Smooth muscle cell (in vitro differentiated cells): Measurements from ENCODE around the gene GNS. TPM values are rescaled to one million over a fixed set of nuclear protein-coding genes. Genes with fewer than 3 reads are reported as not detected.

ENCODE experiments used
- DNase-seq: peaks from one replicate; lab custom pipeline; 2025; ENCODE audit not compliant: unreplicated experiment; lab: John Stamatoyannopoulos, UW
- H2AFZ ChIP-seq: fragments of 200-600 bp; sonication (generic); 2 replicates; pipeline ENCODE4 v1.6.0; 2016; ENCODE audit warnings: antibody characterized with exemption, low read depth, mild to moderate bottlenecking
- H3F3A ChIP-seq: fragments of 200-600 bp; sonication (generic); 2 replicates; pipeline ENCODE4 v1.6.0; 2017; ENCODE audit warnings: antibody characterized with exemption, low read depth
- H3K27ac ChIP-seq: fragments of 200-600 bp; sonication (generic); 2 replicates; pipeline ENCODE4 v1.5.1; 2016; ENCODE audit warnings: low read depth, mild to moderate bottlenecking
- H3K27me3 ChIP-seq: fragments of 200-600 bp; sonication (generic); 2 replicates; pipeline ENCODE4 v1.6.1; 2016; ENCODE audit warnings: low read depth, mild to moderate bottlenecking
- H3K36me3 ChIP-seq: fragments of 200-600 bp; sonication (generic); 2 replicates; pipeline ENCODE4 v1.5.1; 2016; ENCODE audit warnings: low read depth
- H3K4me1 ChIP-seq: fragments of 200-600 bp; sonication (generic); 2 replicates; pipeline ENCODE4 v1.5.1; 2016; ENCODE audit warnings: low read depth
- H3K4me2 ChIP-seq: fragments of 200-600 bp; sonication (generic); 2 replicates; pipeline ENCODE4 v1.6.0; 2016; ENCODE audit warnings: mild to moderate bottlenecking
- H3K4me3 ChIP-seq: fragments of 200-600 bp; sonication (generic); 2 replicates; pipeline ENCODE4 v1.5.1; 2016; ENCODE audit warnings: mild to moderate bottlenecking
- H3K79me2 ChIP-seq: fragments of 200-600 bp; sonication (generic); 2 replicates; pipeline ENCODE4 v1.6.0; 2016; ENCODE audit warnings: low read depth, mild to moderate bottlenecking
- H3K9ac ChIP-seq: fragments of 200-600 bp; sonication (generic); 2 replicates; pipeline ENCODE4 v1.6.0; 2016; ENCODE audit warnings: low read depth
- H3K9me3 ChIP-seq: fragments of 200-600 bp; sonication (generic); replicated peaks from 2 replicates; pipeline ENCODE4 v1.5.1; 2016; ENCODE audit warnings: low read depth
- H4K20me1 ChIP-seq: fragments of 200-600 bp; sonication (generic); 2 replicates; pipeline ENCODE4 v1.6.0; 2016; ENCODE audit warnings: low read depth
- CTCF ChIP-seq: fragments of 200-600 bp; sonication (generic); IDR thresholded peaks from 2 replicates; pipeline ENCODE4 v1.5.1; 2017; ENCODE audit warnings: borderline replicate concordance, mild to moderate bottlenecking, antibody characterized with exemption; ENCODE audit not compliant: insufficient read depth, poor library complexity, severe bottlenecking
- WGBS: methylation state at CpG from one replicate; pipeline ENCODE4 v1.1.7; 2016; ENCODE audit warnings: low lambda C conversion rate; 5-methylcytosine and 5-hydroxymethylcytosine counted together
- polyA plus RNA-seq: library from polyadenylated mRNA; unstranded; fragments of >200 nt; fragmentation: Nextera tagmentation; extraction: Ambion mirVana; gene quantifications from 2 replicates; pipeline ENCODE4 v1.2.1, GENCODE V29; 2016
- total RNA-seq: library from RNA; depleted of rRNA; stranded (reverse); fragments of >200 nt; gene quantifications from 2 replicates; pipeline ENCODE4 v1.2.3, GENCODE V29; 2014

GNS gene
- total and polyA plus RNA-seq, 2 experiments from 2014 or later = 36.4 to 64.9 TPM

- Histone ChIP-seq H3K4me3 (no peak overlapping the region), H3K27me3 (no peaks in the 10 kb centered on the region), H3K9me3 (no peaks in the 10 kb centered on the region), H3K4me2 (no peak overlapping the region), H2AFZ (no peak overlapping the region), H3K9ac (no peak overlapping the region), H3K27ac (no peak overlapping the region), H3F3A (no peaks in the 10 kb centered on the region), H4K20me1 (no peaks in the 10 kb centered on the region), H3K79me2 (no peaks in the 10 kb centered on the region), H3K4me1 (no peaks in the 10 kb centered on the region), H3K36me3 (no peaks in the 10 kb centered on the region)
- no peak for TF ChIP-seq CTCF
- DNase-seq = no peak
- WGBS = 77% methylated on average over 4 of the region's 4 CpGs
Observed at GRCh38 chr12:64707362-64707761, 51.8 kb downstream of the GNS start.

- no peaks in the 10 kb centered on the region for H3K36me3 ChIP-seq
- TF ChIP-seq CTCF = no peak
- H4K20me1 ChIP-seq = no peaks in the 10 kb centered on the region
- no peaks in the 10 kb centered on the region for H3K79me2 ChIP-seq
- no peaks in the 10 kb centered on the region for H3F3A ChIP-seq
- H3K27me3 ChIP-seq = no peaks in the 10 kb centered on the region
- no peak overlapping the region for H3K9ac ChIP-seq
- H3K27ac ChIP-seq = no peak overlapping the region
- no peak overlapping the region for H3K4me2 ChIP-seq
- H3K9me3 ChIP-seq = no peaks in the 10 kb centered on the region
- no peak for DNase-seq
- no peak overlapping the region for H3K4me3 ChIP-seq
- WGBS = 96% methylated on average over 5 of the region's 5 CpGs
- H2AFZ ChIP-seq = no peak overlapping the region
- no peaks in the 10 kb centered on the region for H3K4me1 ChIP-seq
Observed at GRCh38 chr12:64706857-64707256, 52.3 kb downstream of the GNS start.

- H3K4me2 ChIP-seq = no peak overlapping the region
- TF ChIP-seq CTCF = no peak
- 81% methylated on average over 3 of the region's 3 CpGs for WGBS
- H3K4me3 ChIP-seq = no peak overlapping the region
- H3K9me3 ChIP-seq = no peaks in the 10 kb centered on the region
- DNase-seq = no peak
- H3K4me1 ChIP-seq = no peaks in the 10 kb centered on the region
- no peaks in the 10 kb centered on the region for H3K36me3 ChIP-seq
- no peak overlapping the region for H3K27ac ChIP-seq
- H3F3A ChIP-seq = no peaks in the 10 kb centered on the region
- no peak overlapping the region for H3K9ac ChIP-seq
- H4K20me1 ChIP-seq = no peaks in the 10 kb centered on the region
- H3K27me3 ChIP-seq = no peaks in the 10 kb centered on the region
- H3K79me2 ChIP-seq = no peaks in the 10 kb centered on the region
- H2AFZ ChIP-seq = no peak overlapping the region
Observed at GRCh38 chr12:64706306-64706705, 52.9 kb downstream of the GNS start.

- H3K79me2 ChIP-seq = no peaks in the 10 kb centered on the region
Observed at GRCh38 chr12:64701283-64701682, 57.9 kb downstream of the GNS start.

More at GRCh38 chr12:64701283-64701682, 57.9 kb downstream of the GNS start:
- H3K27ac ChIP-seq = no peak overlapping the region
- H3K4me2 ChIP-seq = no peak overlapping the region
- WGBS = 55% methylated on average over 5 of the region's 5 CpGs
- no peaks in the 10 kb centered on the region for H3K36me3 ChIP-seq
- no peaks in the 10 kb centered on the region for H3K9me3 ChIP-seq
- no peak overlapping the region for H3K4me3 ChIP-seq
- no peak overlapping the region for H2AFZ ChIP-seq
- no peaks in the 10 kb centered on the region for H3F3A ChIP-seq
- H3K27me3 ChIP-seq = no peaks in the 10 kb centered on the region
- no peaks in the 10 kb centered on the region for H4K20me1 ChIP-seq
- H3K9ac ChIP-seq = no peak overlapping the region
- no peak for TF ChIP-seq CTCF
- no peak for DNase-seq
- no peaks in the 10 kb centered on the region for H3K4me1 ChIP-seq
